Heart left ventricle (tissue), 13 donors: ENCODE measurements around the gene TMEM170B.

Experiments used
- CTCF ChIP-seq, 12 donors: fragments of 200-600 bp; sonication (generic) in 4 of 12; IDR thresholded peaks; one replicate each; pipeline versions ENCODE4 v1.5.0 to v1.8.0; 2018 to 2022; ENCODE audit warnings: antibody characterized with exemption in 12 of 12, mild to moderate bottlenecking in 5 of 12
- POLR2A ChIP-seq, 2 donors: fragments of 450-650 bp; IDR thresholded peaks; one replicate each; pipeline ENCODE4 v1.6.1; 2017; ENCODE audit warnings: antibody characterized with exemption in 2 of 2, mild to moderate bottlenecking in 2 of 2, moderate library complexity in 2 of 2
- donor health status: ischemic (EF 13 %, LVEDD 7.1; RV severe dilation, severe dysfunction).
- donor health status: DM: no; HTN: yes; CAD: no.
- donor health status: DM: no; HTN: no; CAD: no.
- donor health status: ischemic (EF 25% LVEDD 6.9; RV normal size, moderate dysfunction).
- donor health status: ischemic (EF 25% LVEDD 5.7; RV mildly dilated, moderate dysfunction).
- donor health status: ischemic (EF 35%, LVEDD 5.7; RV mildly dilated, moderate dysfunction).
- donor health status: nonischemic (EF 11% LVEDD 7.7; RV severe dilation, severe dysfunction).
- donor health status: DM: yes; HTN: yes; CAD: no.
- donor health status: PGD.
- donor health status: ischemic (EF 29% LVEDD 5.4; RV normal size, mild dysfunction).
- donor health status: nonischemic (EF 23%, LVEDD 6.1; RV moderate dilation, normal function).

GRCh38 chr6:11632795-11633511 lies 95.4 kb downstream of the TMEM170B start:
- TF ChIP-seq CTCF (IDR thresholded peaks at IDR 0.05) (no peak), POLR2A (IDR thresholded peaks at IDR 0.05) (no peak)
